IMR-90 (cell line): ENCODE results near the gene CREG2. TPM values are rescaled to one million over a fixed set of nuclear protein-coding genes. Genes with fewer than 3 reads are reported as not detected.

ENCODE experiments used
- ATAC-seq: fragments of 200-7000 bp; cut with Tn5 transposase; 2 replicates; pipeline ENCODE4 v1.9.1; 2020; ENCODE audit warnings: low read depth, mild to moderate bottlenecking, moderate library complexity
- BruUV-seq: library from RNA; stranded (reverse); fragments of 400-500 nt; replicated peaks from 2 replicates; lab custom pipeline; 2021; lab: Mats Ljungman, UMichigan
- CTCF ChIA-PET: fragments of 300-600 bp; formaldehyde crosslinking; extraction: SDS; loops from one replicate; lab custom pipeline; 2021; ENCODE audit warnings: antibody characterized with exemption; lab: Yijun Ruan, JAX
- POLR2A ChIA-PET: fragments of 300-600 bp; sonication (Branson Sonifier 250); formaldehyde crosslinking; loops from one replicate; lab custom pipeline; 2022; ENCODE audit warnings: antibody characterized with exemption; ENCODE audit not compliant: unreplicated experiment; lab: Charles Lee
- DNase-seq: peaks from one replicate; pipeline ENCODE4 v3.0.0; 2013
- H2AFZ ChIP-seq: replicated peaks from 2 replicates; pipeline ENCODE3; 2013; ENCODE audit warnings: low read length, mild to moderate bottlenecking; ENCODE audit not compliant: poor library complexity
- H2AK5ac ChIP-seq: 2 replicates; pipeline ENCODE4 v1.6.1; 2013; ENCODE audit warnings: low read depth, low read length, inconsistent platforms
- H2AK9ac ChIP-seq: replicated peaks from 2 replicates; pipeline ENCODE3; 2013; ENCODE audit warnings: mild to moderate bottlenecking, low read depth, low read length, moderate library complexity; ENCODE audit not compliant: poor library complexity
- H2BK120ac ChIP-seq: 2 replicates; pipeline ENCODE4 v1.6.1; 2013; ENCODE audit warnings: low read depth, low read length, inconsistent platforms
- H2BK15ac ChIP-seq: 3 replicates; pipeline ENCODE4 v1.6.1; 2013; ENCODE audit warnings: low read depth, low read length, inconsistent platforms
- H2BK20ac ChIP-seq: 2 replicates; pipeline ENCODE4 v1.6.1; 2013; ENCODE audit warnings: low read depth, mild to moderate bottlenecking, inconsistent platforms, low read length, moderate library complexity
- H2BK5ac ChIP-seq: 2 replicates; pipeline ENCODE4 v1.6.1; 2013; ENCODE audit warnings: mild to moderate bottlenecking, low read depth, low read length, inconsistent platforms; ENCODE audit not compliant: poor library complexity, severe bottlenecking
- H3K14ac ChIP-seq: replicated peaks from 2 replicates; pipeline ENCODE4 v1.6.1; 2013; ENCODE audit warnings: low read depth, low read length, inconsistent platforms
- H3K18ac ChIP-seq: 2 replicates; pipeline ENCODE4 v1.6.1; 2013; ENCODE audit warnings: low read depth, low read length, control low read depth
- H3K23ac ChIP-seq: 2 replicates; pipeline ENCODE4 v1.6.1; 2013; ENCODE audit warnings: low read depth, low read length, inconsistent platforms
- H3K27ac ChIP-seq: 2 replicates; pipeline ENCODE4 v1.5.1; 2013; ENCODE audit warnings: mild to moderate bottlenecking, control low read depth, low read length; ENCODE audit not compliant: insufficient read depth
- H3K27me3 ChIP-seq: 2 replicates; pipeline ENCODE4 v1.6.1; 2013; ENCODE audit warnings: low read length; ENCODE audit not compliant: control insufficient read depth, insufficient read depth
- H3K36me3 ChIP-seq: 2 replicates; pipeline ENCODE4 v1.6.1; 2013; ENCODE audit warnings: low read length, mixed read lengths; ENCODE audit not compliant: control insufficient read depth, insufficient read depth
- H3K4ac ChIP-seq: 2 replicates; pipeline ENCODE4 v1.6.1; 2013; ENCODE audit warnings: low read depth, low read length, inconsistent platforms
- H3K4me1 ChIP-seq: 2 replicates; pipeline ENCODE4 v1.6.1; 2013; ENCODE audit warnings: low read length, mixed read lengths; ENCODE audit not compliant: control insufficient read depth, insufficient read depth
- H3K4me2 ChIP-seq: 2 replicates; pipeline ENCODE4 v1.6.1; 2013; ENCODE audit warnings: low read depth, mild to moderate bottlenecking, control low read depth, low read length, moderate library complexity
- H3K4me3 ChIP-seq: 2 replicates; pipeline ENCODE4 v1.5.1; 2013; ENCODE audit warnings: low read depth, mild to moderate bottlenecking, control low read depth, low read length, moderate library complexity; ENCODE audit not compliant: insufficient read depth
- H3K56ac ChIP-seq: 2 replicates; pipeline ENCODE4 v1.6.1; 2013; ENCODE audit warnings: low read length, inconsistent platforms; ENCODE audit not compliant: insufficient read depth; ENCODE audit errors: extremely low read depth
- H3K79me1 ChIP-seq, 2 experiments: 2 replicates each; pipeline ENCODE4 v1.6.1; 2013; ENCODE audit warnings: low read length in 2 of 2, inconsistent platforms in 1 of 2, low read depth in 1 of 2
- H3K9ac ChIP-seq: 2 replicates; pipeline ENCODE4 v1.6.1; 2013; ENCODE audit warnings: low read depth, low read length, control low read depth
- H3K9me1 ChIP-seq: 2 replicates; pipeline ENCODE4 v1.6.1; 2013; ENCODE audit warnings: low read length, inconsistent platforms; ENCODE audit not compliant: insufficient read depth
- H3K9me3 ChIP-seq: 2 replicates; pipeline ENCODE4 v1.6.1; 2013; ENCODE audit warnings: low read length; ENCODE audit not compliant: control insufficient read depth, insufficient read depth
- H4K20me1 ChIP-seq: 2 replicates; pipeline ENCODE4 v1.6.1; 2013; ENCODE audit warnings: low read length, inconsistent platforms; ENCODE audit not compliant: insufficient read depth
- H4K5ac ChIP-seq: 2 replicates; pipeline ENCODE4 v1.6.1; 2013; ENCODE audit warnings: mild to moderate bottlenecking, low read depth, low read length, control low read depth
- H4K8ac ChIP-seq, 2 experiments: 2 replicates each; pipeline ENCODE4 v1.6.1; 2013; ENCODE audit warnings: low read depth in 2 of 2, low read length in 2 of 2, control low read depth in 1 of 2, inconsistent platforms in 1 of 2
- H4K91ac ChIP-seq: 2 replicates; pipeline ENCODE4 v1.6.1; 2013; ENCODE audit warnings: low read depth, low read length, inconsistent platforms; ENCODE audit not compliant: insufficient read depth
- BHLHE40 ChIP-seq: fragments of 150-350 bp; IDR thresholded peaks from 2 replicates; pipeline ENCODE4 v1.6.1; 2016; ENCODE audit warnings: mild to moderate bottlenecking, low read depth, low read length
- CEBPB ChIP-seq: IDR thresholded peaks from 2 replicates; pipeline ENCODE4 v1.6.1; 2012; ENCODE audit warnings: low read depth, low read length, improper control_type of control experiment
- CHD1 ChIP-seq: IDR thresholded peaks from 2 replicates; pipeline ENCODE4 v1.6.1; 2012; ENCODE audit warnings: low read depth, low read length, improper control_type of control experiment
- FOS ChIP-seq: fragments of 150-350 bp; IDR thresholded peaks from 2 replicates; pipeline ENCODE4 v1.6.1; 2016; ENCODE audit warnings: low read depth, low read length
- MAFK ChIP-seq: IDR thresholded peaks from 2 replicates; pipeline ENCODE4 v1.6.1; 2012; ENCODE audit warnings: low read depth, low read length, improper control_type of control experiment
- MAZ ChIP-seq: IDR thresholded peaks from 2 replicates; pipeline ENCODE4 v1.6.1; 2012; ENCODE audit warnings: low read depth, mild to moderate bottlenecking, low read length, improper control_type of control experiment, moderate library complexity, borderline replicate concordance
- MXI1 ChIP-seq: IDR thresholded peaks from 2 replicates; pipeline ENCODE4 v1.6.1; 2012; ENCODE audit warnings: low read depth, mild to moderate bottlenecking, low read length, moderate library complexity, borderline replicate concordance
- NFE2L2 ChIP-seq: fragments of 150-350 bp; IDR thresholded peaks from 2 replicates; pipeline ENCODE4 v1.6.1; 2016; ENCODE audit warnings: low read depth, mild to moderate bottlenecking, low read length
- POLR2A ChIP-seq: IDR thresholded peaks from 2 replicates; pipeline ENCODE4 v1.6.1; 2012; ENCODE audit warnings: mild to moderate bottlenecking, low read depth, low read length
- RAD21 ChIP-seq: IDR thresholded peaks from 2 replicates; pipeline ENCODE4 v1.6.1; 2012; ENCODE audit warnings: low read length, improper control_type of control experiment
- RCOR1 ChIP-seq: IDR thresholded peaks from 2 replicates; pipeline ENCODE4 v1.6.1; 2012; ENCODE audit warnings: mild to moderate bottlenecking, low read length, improper control_type of control experiment; ENCODE audit not compliant: insufficient replicate concordance
- RFX5 ChIP-seq: IDR thresholded peaks from 2 replicates; pipeline ENCODE4 v1.8.0; 2012; ENCODE audit warnings: low read depth, mild to moderate bottlenecking, low read length, moderate library complexity
- SMC3 ChIP-seq: fragments of 150-350 bp; IDR thresholded peaks from 2 replicates; pipeline ENCODE4 v1.6.1; 2016; ENCODE audit warnings: low read depth, mild to moderate bottlenecking, antibody characterized with exemption, low read length, moderate library complexity
- WGBS, 2 experiments: methylation state at CpG; one replicate each; pipeline versions ENCODE4 v1.1.5 to v1.1.7; 2013; ENCODE audit warnings: missing lambda C conversion rate in 2 of 2; ENCODE audit not compliant: insufficient read length in 1 of 2; ENCODE audit errors: extremely low coverage in 2 of 2; 5-methylcytosine and 5-hydroxymethylcytosine counted together
- dilution Hi-C: fragments of 300-500 bp; cut with HindIII; formaldehyde crosslinking; loops from one replicate; pipeline ENCODE4 v1.14.3; 2018; ENCODE audit warnings: low sequenced_read_pairs; ENCODE audit not compliant: unreplicated experiment
- in situ Hi-C: fragments of 300-500 bp; cut with MboI; formaldehyde crosslinking; loops from 3 replicates; pipeline ENCODE4 v1.14.3; 2019; ENCODE audit warnings: low sequenced_read_pairs, inconsistent platforms, mixed read lengths
- intact Hi-C: fragments of 100-400 bp; cut with micrococcal nuclease; formaldehyde crosslinking; loops from 2 replicates; pipeline ENCODE4 v1.10.0; 2022
- polyA plus RNA-seq, 3 experiments: library from polyadenylated mRNA; depleted of rRNA; stranded (reverse); fragments of >200 nt; gene quantifications; 2 replicates each; pipeline ENCODE4 v1.2.3, GENCODE V29; 2012; ENCODE audit warnings: low replicate concordance in 1 of 3
- total RNA-seq: library from RNA; depleted of rRNA; stranded (reverse); fragments of >200 nt; gene quantifications from 2 replicates; pipeline ENCODE4 v1.2.3, GENCODE V29; 2012
- TF ChIP-seq, protein P1 (sequence below): fragments of 150-350 bp; IDR thresholded peaks from 2 replicates; pipeline ENCODE4 v1.6.1; 2016; ENCODE audit warnings: low read depth, mild to moderate bottlenecking, low read length, moderate library complexity, borderline replicate concordance
- TF ChIP-seq, protein P2 (sequence below): conservative IDR thresholded peaks from 2 replicates; pipeline ENCODE4 v1.5.1; 2012; ENCODE audit warnings: mild to moderate bottlenecking, low read depth, low read length, improper control_type of control experiment
- TF ChIP-seq, protein P3 (sequence below): fragments of 150-350 bp; IDR thresholded peaks from 2 replicates; pipeline ENCODE4 v1.6.1; 2017; ENCODE audit warnings: mild to moderate bottlenecking, antibody characterized with exemption, low read length, low read depth

CREG2 gene
- total and polyA plus RNA-seq, 2 of the 4 experiments (the other 2 are of a cell fraction) = 0.17 TPM; not detected in 1

DNA sequence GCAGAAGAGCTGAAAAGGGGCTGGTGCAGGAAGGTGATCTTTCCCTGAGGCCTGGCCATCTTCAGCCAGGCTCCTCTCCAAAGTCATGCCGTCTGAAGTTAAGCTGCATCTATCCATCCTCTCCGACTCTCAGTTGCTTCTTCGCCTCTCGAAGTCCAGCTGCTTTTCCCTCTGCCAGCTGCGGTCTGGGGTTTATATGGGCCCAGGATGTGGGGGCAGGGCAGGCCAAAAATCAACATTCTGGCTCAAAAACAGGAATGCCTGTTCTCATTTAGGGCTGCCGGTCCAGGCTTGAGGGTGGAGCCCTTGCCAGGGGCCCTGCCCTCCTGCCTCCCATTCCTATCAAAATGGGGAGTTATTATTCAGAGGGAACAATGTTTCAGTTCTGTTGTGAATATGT, 31.2 kb downstream of the CREG2 start:
- CTCF ChIA-PET = no interaction called here
- H2BK120ac ChIP-seq = no peak overlapping the region
- H3K14ac ChIP-seq = no peak overlapping the region
- no peak overlapping the region for H3K56ac ChIP-seq
- H3K4me2 ChIP-seq = no peak overlapping the region
- 0 out of 2 replicates have a peak, but pooled peaks cover 4% of the 10 kb centered on the region for H3K9me1 ChIP-seq
- no peak overlapping the region for H2BK5ac ChIP-seq
- no peaks in the 10 kb centered on the region for H3K9me3 ChIP-seq
- H3K4ac ChIP-seq = no peak overlapping the region
- dilution Hi-C loops (no loop called here), in situ Hi-C loops (no loop called here), intact Hi-C loops (no loop called here)
- no peak overlapping the region for H3K18ac ChIP-seq
- no peaks in the 10 kb centered on the region; the same call in 1 of the 2 replicates for H3K27me3 ChIP-seq
- H3K9ac ChIP-seq = no peak overlapping the region
- POLR2A ChIA-PET = no interaction called here
- no peak overlapping the region for H2BK20ac ChIP-seq
- DNase-seq = no peak
- no peak overlapping the region for H2AK9ac ChIP-seq
- H3K4me1 ChIP-seq = no peaks in the 10 kb centered on the region
- WGBS, 2 experiments = no CpG with 5 or more reads among the region's 6 CpGs
- no TSS peak for BruUV-seq
- H3K4me3 ChIP-seq = no peak overlapping the region
- H3K23ac ChIP-seq = no peak overlapping the region
- TF ChIP-seq, protein P1, sequence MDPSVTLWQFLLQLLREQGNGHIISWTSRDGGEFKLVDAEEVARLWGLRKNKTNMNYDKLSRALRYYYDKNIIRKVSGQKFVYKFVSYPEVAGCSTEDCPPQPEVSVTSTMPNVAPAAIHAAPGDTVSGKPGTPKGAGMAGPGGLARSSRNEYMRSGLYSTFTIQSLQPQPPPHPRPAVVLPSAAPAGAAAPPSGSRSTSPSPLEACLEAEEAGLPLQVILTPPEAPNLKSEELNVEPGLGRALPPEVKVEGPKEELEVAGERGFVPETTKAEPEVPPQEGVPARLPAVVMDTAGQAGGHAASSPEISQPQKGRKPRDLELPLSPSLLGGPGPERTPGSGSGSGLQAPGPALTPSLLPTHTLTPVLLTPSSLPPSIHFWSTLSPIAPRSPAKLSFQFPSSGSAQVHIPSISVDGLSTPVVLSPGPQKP = no peak
- TF ChIP-seq MAZ (no peak), RAD21 (no peak), BHLHE40 (no peak), MXI1 (no peak), POLR2A (no peak), MAFK (no peak), SMC3 (no peak), CEBPB (no peak), NFE2L2 (no peak), RCOR1 (no peak), CHD1 (no peak), RFX5 (no peak), FOS (no peak)
- TF ChIP-seq, protein P2, sequence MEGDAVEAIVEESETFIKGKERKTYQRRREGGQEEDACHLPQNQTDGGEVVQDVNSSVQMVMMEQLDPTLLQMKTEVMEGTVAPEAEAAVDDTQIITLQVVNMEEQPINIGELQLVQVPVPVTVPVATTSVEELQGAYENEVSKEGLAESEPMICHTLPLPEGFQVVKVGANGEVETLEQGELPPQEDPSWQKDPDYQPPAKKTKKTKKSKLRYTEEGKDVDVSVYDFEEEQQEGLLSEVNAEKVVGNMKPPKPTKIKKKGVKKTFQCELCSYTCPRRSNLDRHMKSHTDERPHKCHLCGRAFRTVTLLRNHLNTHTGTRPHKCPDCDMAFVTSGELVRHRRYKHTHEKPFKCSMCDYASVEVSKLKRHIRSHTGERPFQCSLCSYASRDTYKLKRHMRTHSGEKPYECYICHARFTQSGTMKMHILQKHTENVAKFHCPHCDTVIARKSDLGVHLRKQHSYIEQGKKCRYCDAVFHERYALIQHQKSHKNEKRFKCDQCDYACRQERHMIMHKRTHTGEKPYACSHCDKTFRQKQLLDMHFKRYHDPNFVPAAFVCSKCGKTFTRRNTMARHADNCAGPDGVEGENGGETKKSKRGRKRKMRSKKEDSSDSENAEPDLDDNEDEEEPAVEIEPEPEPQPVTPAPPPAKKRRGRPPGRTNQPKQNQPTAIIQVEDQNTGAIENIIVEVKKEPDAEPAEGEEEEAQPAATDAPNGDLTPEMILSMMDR = no peak
- TF ChIP-seq, protein P3, sequence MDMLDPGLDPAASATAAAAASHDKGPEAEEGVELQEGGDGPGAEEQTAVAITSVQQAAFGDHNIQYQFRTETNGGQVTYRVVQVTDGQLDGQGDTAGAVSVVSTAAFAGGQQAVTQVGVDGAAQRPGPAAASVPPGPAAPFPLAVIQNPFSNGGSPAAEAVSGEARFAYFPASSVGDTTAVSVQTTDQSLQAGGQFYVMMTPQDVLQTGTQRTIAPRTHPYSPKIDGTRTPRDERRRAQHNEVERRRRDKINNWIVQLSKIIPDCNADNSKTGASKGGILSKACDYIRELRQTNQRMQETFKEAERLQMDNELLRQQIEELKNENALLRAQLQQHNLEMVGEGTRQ = no peak
- H4K5ac ChIP-seq = no peak overlapping the region
- H4K20me1 ChIP-seq = no peaks in the 10 kb centered on the region
- H3K27ac ChIP-seq = no peak overlapping the region
- ATAC-seq = no peak
- no peaks in the 10 kb centered on the region for H3K79me1 ChIP-seq
- no peak overlapping the region for H4K91ac ChIP-seq
- no peak overlapping the region for H2AK5ac ChIP-seq
- no peak overlapping the region for H2AFZ ChIP-seq
- no peak overlapping the region for H2BK15ac ChIP-seq
- H3K36me3 ChIP-seq = no peaks in the 10 kb centered on the region
- no peak overlapping the region for H4K8ac ChIP-seq
